ENCODE data around the gene IL1RL1.

GRCh38 chr2:102289129-102289528 is 22.2 kb upstream of the IL1RL1 start:
- TF ChIP-seq CTCF (IDR thresholded peaks at IDR 0.05; ENCODE audit: low read depth, low read length, poor library complexity, severe bottlenecking) (no peak), EZH2phosphoT487 (IDR thresholded peaks at IDR 0.05; ENCODE audit: borderline replicate concordance, low read length) (no peak)
